ENCODE data around the gene DOHH. TPM values are rescaled to one million over a fixed set of nuclear protein-coding genes. Genes with fewer than 3 reads are reported as not detected.

Gene DOHH
- total RNA-seq, 4 donors from 2014 or later: 15.3 to 59.5 (median 42.8) TPM

GRCh38 chr19:3547301-3547731, 46.8 kb upstream of the DOHH start:
- Histone ChIP-seq H3K27me3 (no peaks in the 10 kb centered on the region), H3K36me3 (no peaks in the 10 kb centered on the region), H3K4me1 (no peaks in the 10 kb centered on the region), H3K4me3 (no peak overlapping the region), H3K27ac (no peak overlapping the region), H3K9me3 (no peaks in the 10 kb centered on the region)
- intact Hi-C loops (cut with DNase I; ENCODE audit: low total_unique reads) (loop anchor here (5.0 kb wide), 1 partner anchor 35 kb away; no protein-coding TSS in a partner anchor), in situ Hi-C loops (cut with MboI; ENCODE audit: low sequenced_read_pairs in 4 of 4) (no loop called here)
- peak in 4 of 5 experiments; percentile 14 to 47 (median 46) for TF ChIP-seq CTCF (IDR thresholded peaks at IDR 0.05 in 4 of 5, conservative IDR thresholded peaks at IDR 0.05 in 1 of 5)
- no peak for TF ChIP-seq POLR2A (IDR thresholded peaks at IDR 0.05)
- no peak for DNase-seq
- ATAC-seq: no peak

GRCh38 chr19:3546119-3546518, 45.6 kb upstream of the DOHH start:
- TF ChIP-seq POLR2A (IDR thresholded peaks at IDR 0.05) (no peak), CTCF (IDR thresholded peaks at IDR 0.05 in 4 of 5, conservative IDR thresholded peaks at IDR 0.05 in 1 of 5) (no peak)
- Histone ChIP-seq H3K27me3 (no peaks in the 10 kb centered on the region), H3K36me3 (no peaks in the 10 kb centered on the region), H3K4me3 (no peak overlapping the region), H3K9me3 (no peaks in the 10 kb centered on the region), H3K27ac (no peak overlapping the region), H3K4me1 (no peaks in the 10 kb centered on the region)
- in situ Hi-C loops (cut with MboI; ENCODE audit: low sequenced_read_pairs in 4 of 4) (no loop called here), intact Hi-C loops (cut with DNase I; ENCODE audit: low total_unique reads) (loop anchor here (5.0 kb wide), 1 partner anchor 36 kb away; no protein-coding TSS in a partner anchor)
- DNase-seq: no peak
- ATAC-seq: no peak

DNA sequence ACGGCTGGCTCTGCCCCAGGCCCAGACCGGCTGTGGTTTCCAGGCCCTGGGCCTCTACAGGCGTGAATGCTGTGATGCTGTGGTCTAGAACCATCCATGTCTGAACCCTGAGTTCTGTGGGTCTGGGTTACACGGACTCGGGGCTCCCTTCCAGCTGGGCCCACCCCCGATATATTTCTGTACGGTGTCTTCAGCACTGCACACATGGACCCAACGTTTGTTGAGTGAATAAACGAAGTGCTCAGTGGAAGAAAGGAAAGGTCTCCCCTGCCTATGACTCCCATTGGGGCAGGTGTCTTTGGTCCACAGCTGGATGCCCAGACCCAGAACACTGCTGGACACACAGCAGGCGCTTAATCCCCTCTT, 45.2 kb upstream of the DOHH start:
- Histone ChIP-seq H3K9me3 (no peaks in the 10 kb centered on the region), H3K36me3 (no peaks in the 10 kb centered on the region), H3K4me3 (no peak overlapping the region), H3K27ac (no peak overlapping the region), H3K27me3 (no peaks in the 10 kb centered on the region), H3K4me1 (no peaks in the 10 kb centered on the region)
- no peak for ATAC-seq
- in situ Hi-C loops (cut with MboI; ENCODE audit: low sequenced_read_pairs in 4 of 4) (no loop called here), intact Hi-C loops (cut with DNase I; ENCODE audit: low total_unique reads) (loop anchor here (2.0 to 5.0 kb wide), 2 partner anchors 37 to 73 kb away; no protein-coding TSS in a partner anchor)
- no peak for TF ChIP-seq POLR2A (IDR thresholded peaks at IDR 0.05)
- TF ChIP-seq CTCF (IDR thresholded peaks at IDR 0.05 in 4 of 5, conservative IDR thresholded peaks at IDR 0.05 in 1 of 5): no peak
- DNase-seq: no peak

- H3K4me3 ChIP-seq: no peak overlapping the region
- intact Hi-C loops (cut with DNase I; ENCODE audit: low total_unique reads): loop anchor here (2.0 to 5.0 kb wide), 2 partner anchors 37 to 74 kb away; no protein-coding TSS in a partner anchor
- ATAC-seq: peak; percentile 66 to 85
- H3K36me3 ChIP-seq: no peaks in the 10 kb centered on the region
- H3K27ac ChIP-seq: no peak overlapping the region
- in situ Hi-C loops (cut with MboI; ENCODE audit: low sequenced_read_pairs in 4 of 4): no loop called here
- no peaks in the 10 kb centered on the region for H3K4me1 ChIP-seq
- H3K9me3 ChIP-seq: no peaks in the 10 kb centered on the region
- TF ChIP-seq CTCF (IDR thresholded peaks at IDR 0.05 in 4 of 5, conservative IDR thresholded peaks at IDR 0.05 in 1 of 5): peak; percentile 86 to 96 (median 95)
- no peak for TF ChIP-seq POLR2A (IDR thresholded peaks at IDR 0.05)
- no peaks in the 10 kb centered on the region for H3K27me3 ChIP-seq
- peak; percentile 39 to 65 for DNase-seq
Observed at GRCh38 chr19:3544742-3545668, 44.5 kb upstream of the DOHH start.

Measured in gastrocnemius medialis (tissue), 4 donors.